Measurements from ENCODE around the gene SPSB4.

GRCh38 chr3:141085343-141086070, 34.4 kb downstream of the SPSB4 start:
- no peak for TF ChIP-seq CTCF (IDR thresholded peaks at IDR 0.05)
- no peak for TF ChIP-seq EP300 (IDR thresholded peaks at IDR 0.05; ENCODE audit: low read depth)

All from transverse colon (tissue), 3 donors.